Testis (tissue), 3 donors: ENCODE results near the gene PXK. TPM values are rescaled to one million over a fixed set of nuclear protein-coding genes. Genes with fewer than 3 reads are reported as not detected.

ENCODE experiments used
- DNase-seq: peaks from one replicate; pipeline ENCODE4 v3.0.0-alpha.2; 2019
- H3K27ac ChIP-seq, 2 donors: fragments of 200-600 bp; sonication (generic); one replicate each; pipeline ENCODE4 v1.5.1; 2019
- H3K27me3 ChIP-seq: fragments of 200-600 bp; sonication (generic); one replicate; pipeline ENCODE4 v1.5.1; 2019
- H3K36me3 ChIP-seq: fragments of 200-600 bp; sonication (generic); one replicate; pipeline ENCODE4 v1.5.1; 2017; ENCODE audit warnings: low read depth; ENCODE audit errors: missing control alignments
- H3K4me1 ChIP-seq: fragments of 200-600 bp; sonication (generic); one replicate; pipeline ENCODE4 v1.5.1; 2019
- H3K4me3 ChIP-seq, 2 donors: fragments of 200-600 bp; sonication (generic); one replicate each; pipeline ENCODE4 v1.5.1; 2017 to 2019
- H3K9me3 ChIP-seq: fragments of 200-600 bp; sonication (generic); one replicate; pipeline ENCODE4 v1.5.1; 2017
- CTCF ChIP-seq, 3 experiments: fragments of 450-650 bp in 2 of 3; fragments of 200-600 bp in 1 of 3; sonication (generic) in 1 of 3; IDR thresholded peaks; one replicate each; pipeline ENCODE4 v1.5.1; 2016 to 2019; ENCODE audit warnings: antibody characterized with exemption in 3 of 3, mild to moderate bottlenecking in 2 of 3, moderate library complexity in 1 of 3
- POLR2A ChIP-seq: fragments of 450-650 bp; IDR thresholded peaks from one replicate; pipeline ENCODE4 v1.6.1; 2017; ENCODE audit warnings: antibody characterized with exemption, mild to moderate bottlenecking, moderate library complexity
- WGBS, 2 donors: methylation state at CpG; one replicate each; pipeline ENCODE4 v1.1.5; 2018; 5-methylcytosine and 5-hydroxymethylcytosine counted together
- intact Hi-C: fragments of 100-400 bp; cut with DNase I; formaldehyde crosslinking; loops from one replicate; pipeline ENCODE4 v1.15.1; 2023; ENCODE audit warnings: low total_unique reads
- polyA plus RNA-seq: library from polyadenylated mRNA; stranded (reverse); fragments of 350-450 nt; fragmentation: Illumina TruSeq; extraction: RNeasy Lipid Tissue Mini Kit (QIAGEN cat#74804); gene quantifications from one replicate; pipeline ENCODE4 v1.2.3, GENCODE V29; 2014; ENCODE audit warnings: low read depth, low replicate concordance; ENCODE audit not compliant: insufficient read depth
- small RNA-seq, 2 donors: library from RNA; depleted of rRNA; stranded (forward); fragments of <200 nt; gene quantifications; one replicate each; pipeline ENCODE3, GENCODE V24; 2016
- total RNA-seq, 2 donors: library from RNA; depleted of rRNA; stranded (reverse); fragments of >200 nt; gene quantifications; one replicate each; pipeline ENCODE4 v1.2.3, GENCODE V29; 2016

Gene PXK
- total and polyA plus RNA-seq, 3 donors from 2014 or later = 28.8 to 31.3 (median 29.3) TPM

- TF ChIP-seq POLR2A (no peak), CTCF (IDR thresholded peaks at IDR 0.05) (no peak)
- intact Hi-C loops = no loop called here
- Histone ChIP-seq H3K27me3 (no peaks in the 10 kb centered on the region), H3K4me1 (no peaks in the 10 kb centered on the region), H3K36me3 (no peaks in the 10 kb centered on the region), H3K9me3 (no peaks in the 10 kb centered on the region), H3K27ac (no peak overlapping the region), H3K4me3 (no peak overlapping the region)
- DNase-seq = no peak
- 80 to 89% methylated on average over 3 of the region's 3 CpGs for WGBS, 2 donors
These were observed 142.4 kb downstream of the PXK start for GRCh38 chr3:58474967-58475578.

Small RNA genes lying within 50 kb of the gene (small RNA-seq; reads per million reads assigned to genes)
- gene AC098479.1 = 0 reads per million in 2 donors

Other genes with a start within 250 kb of the PXK start
- 1 to 10 TPM; 1.2 to 3.8 TPM for gene DNASE1L3, start 121.9 kb upstream of the PXK start, total RNA-seq
- gene DNASE1L3, start 121.9 kb upstream of the PXK start, polyA plus RNA-seq = 8.2 TPM
- 10 to 100 TPM; 12.1 to 17.8 TPM for gene ABHD6, start 95.1 kb upstream of the PXK start, total RNA-seq
- 11.7 TPM for gene ABHD6, start 95.1 kb upstream of the PXK start, polyA plus RNA-seq
- 10 to 100 TPM; 13.8 to 17.0 TPM for gene RPP14, start 26.6 kb upstream of the PXK start, total RNA-seq
- gene RPP14, start 26.6 kb upstream of the PXK start, polyA plus RNA-seq = 18.4 TPM
- 10 to 100 TPM; 14.6 to 15.1 TPM for gene HTD2, start 26.4 kb upstream of the PXK start, total RNA-seq
- gene HTD2, start 26.4 kb upstream of the PXK start, polyA plus RNA-seq = 16.4 TPM
- gene PDHB, start 100.9 kb downstream of the PXK start, total RNA-seq = 100 to 1,000 TPM in 1 of 2 donors, 10 to 100 TPM in 1; 98.0 to 126 TPM
- 94.0 TPM for gene PDHB, start 100.9 kb downstream of the PXK start, polyA plus RNA-seq
- gene KCTD6, start 159.2 kb downstream of the PXK start, total RNA-seq = 10 to 100 TPM; 14.9 to 19.8 TPM
- 9.5 TPM for gene KCTD6, start 159.2 kb downstream of the PXK start, polyA plus RNA-seq
- gene ACOX2, start 204.3 kb downstream of the PXK start, total RNA-seq = 10 to 100 TPM; 46.1 to 55.9 TPM
- gene ACOX2, start 204.3 kb downstream of the PXK start, polyA plus RNA-seq = 27.1 TPM
- gene FAM107A, start 244.5 kb downstream of the PXK start, total RNA-seq = 10 to 100 TPM; 14.8 to 17.8 TPM
- 7.8 TPM for gene FAM107A, start 244.5 kb downstream of the PXK start, polyA plus RNA-seq